Suprapubic skin (tissue), 3 donors: ENCODE data around the gene IPO13.

Experiments used
- CTCF ChIP-seq, 2 donors: fragments of 200-600 bp in 1 of 2; fragments of 450-650 bp in 1 of 2; sonication (generic) in 1 of 2; IDR thresholded peaks; one replicate each; pipeline ENCODE4 v1.5.1; 2016 to 2019; ENCODE audit warnings: antibody characterized with exemption in 2 of 2, mild to moderate bottlenecking in 1 of 2, moderate library complexity in 1 of 2
- POLR2AphosphoS5 ChIP-seq, 3 donors: sonication (generic); formaldehyde crosslinking; IDR thresholded peaks; one replicate each; pipeline ENCODE4 v1.6.1; 2017; ENCODE audit warnings: antibody characterized with exemption in 3 of 3

DNA sequence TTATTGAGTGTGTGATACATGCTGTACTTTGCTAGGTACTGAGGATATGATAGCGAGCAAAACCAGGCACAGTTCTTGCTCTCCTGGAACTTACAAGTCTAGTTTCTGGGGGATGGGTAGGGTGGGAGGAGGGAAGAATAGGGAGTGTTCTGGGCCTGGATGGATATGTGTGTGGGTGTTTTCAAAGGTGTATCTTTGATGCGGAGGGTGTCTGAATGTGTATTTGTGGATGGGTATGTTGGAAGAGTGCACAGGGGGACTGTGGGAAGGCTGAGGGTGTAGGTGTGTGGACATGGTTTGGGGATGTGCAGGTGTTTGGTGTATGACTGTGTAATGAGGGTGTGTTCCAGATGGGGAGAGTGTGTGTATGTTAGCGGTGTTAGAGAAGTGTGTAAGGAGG, 18.6 kb downstream of the IPO13 start:
- TF ChIP-seq CTCF (IDR thresholded peaks at IDR 0.05) (no peak), POLR2AphosphoS5 (IDR thresholded peaks at IDR 0.05) (no peak)
